SK-N-MC (cell line): ENCODE data around the gene LMF2.

Experiments
- EZH2 ChIP-seq: fragments of 200-600 bp; sonication (generic); IDR thresholded peaks from one replicate; pipeline ENCODE4 v1.6.1; 2017; ENCODE audit warnings: antibody characterized with exemption
- FOXP2 ChIP-seq: optimal IDR thresholded peaks from 2 replicates; pipeline ENCODE3; 2011; ENCODE audit warnings: mild to moderate bottlenecking, moderate library complexity; ENCODE audit not compliant: insufficient read depth; ENCODE audit errors: extremely low read length, control extremely low read depth
- POLR2AphosphoS5 ChIP-seq: IDR thresholded peaks from 2 replicates; pipeline ENCODE4 v1.6.1; 2012; ENCODE audit warnings: mild to moderate bottlenecking, low read depth, low read length, borderline replicate concordance

DNA sequence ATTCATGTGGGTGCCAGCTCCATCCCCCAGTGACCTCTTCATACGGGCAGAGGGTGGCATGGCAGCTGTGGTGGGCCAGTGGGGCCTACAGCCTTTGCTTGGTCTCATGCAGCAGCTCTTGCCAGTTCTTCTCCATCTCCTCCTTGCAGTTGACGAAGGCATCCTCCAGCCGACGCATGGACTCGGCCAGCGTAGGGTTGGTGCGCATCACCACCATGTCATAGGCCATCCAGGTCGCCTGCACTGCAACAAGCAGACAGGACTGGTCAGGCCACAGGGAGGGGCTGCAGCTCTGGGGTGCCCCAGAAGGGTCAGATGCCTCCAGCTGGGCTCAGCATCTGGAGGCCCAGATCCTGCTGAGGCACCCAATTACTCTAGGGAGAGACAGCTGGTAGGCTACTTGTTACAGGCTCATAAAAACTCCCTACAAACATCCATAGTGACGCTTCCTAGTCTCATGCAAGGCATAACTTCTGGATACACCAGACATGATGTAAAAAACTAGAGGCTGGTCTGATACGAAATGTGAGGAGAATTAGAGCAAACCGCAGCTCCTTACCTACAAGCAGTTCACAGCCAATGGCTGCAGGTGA, 43.8 kb upstream of the LMF2 start:
- TF ChIP-seq EZH2: no peak
- TF ChIP-seq POLR2AphosphoS5: no peak
- TF ChIP-seq FOXP2: no peak
